Skin epidermis (tissue), 12 donors: ENCODE results near the gene SYK.

Experiments used
- H3K27ac ChIP-seq, 21 experiments: fragments of 200-600 bp; sonication (generic) in 11 of 21; one replicate each; pipeline ENCODE4 v1.5.0; 2020; ENCODE audit warnings: mild to moderate bottlenecking in 3 of 21, inconsistent platforms in 2 of 21, moderate library complexity in 2 of 21
- H3K4me3 ChIP-seq, 7 experiments: fragments of 200-600 bp; sonication (generic) in 2 of 7; one replicate each; pipeline ENCODE4 v1.5.0; 2020; ENCODE audit warnings: inconsistent platforms in 2 of 7, mild to moderate bottlenecking in 2 of 7, moderate library complexity in 1 of 7

Gene SYK

DNA sequence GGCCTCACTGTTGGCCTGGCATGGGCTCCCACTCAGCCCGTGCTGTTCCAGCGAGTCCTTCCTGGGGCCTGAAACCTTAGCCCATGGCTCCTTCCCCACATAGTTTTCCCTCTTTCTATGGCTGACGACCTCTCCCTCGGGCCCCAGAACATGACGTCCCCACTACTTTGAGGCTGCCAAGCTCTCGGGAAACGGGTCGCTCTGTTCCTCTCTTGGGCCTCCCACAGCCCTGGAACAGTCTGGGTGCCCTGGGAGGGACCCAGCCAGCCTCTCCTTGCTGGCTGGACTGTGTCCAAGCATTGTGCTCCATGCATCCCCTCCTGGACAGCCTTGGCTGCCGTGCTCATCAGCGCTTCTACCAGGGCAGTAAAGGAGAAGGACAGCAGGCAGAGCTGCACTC, 118.3 kb downstream of the SYK start:
- H3K4me3 ChIP-seq: no peak overlapping the region
- H3K27ac ChIP-seq: peak overlapping the region in 3 of 21 experiments; percentile 3 to 54 (median 11)

- H3K4me3 ChIP-seq: no peak overlapping the region
- peak overlapping the region in 3 of 21 experiments; percentile 15 to 37 (median 34) for H3K27ac ChIP-seq
Measured at GRCh38 chr9:90921104-90921503, 119.5 kb downstream of the SYK start.

DNA sequence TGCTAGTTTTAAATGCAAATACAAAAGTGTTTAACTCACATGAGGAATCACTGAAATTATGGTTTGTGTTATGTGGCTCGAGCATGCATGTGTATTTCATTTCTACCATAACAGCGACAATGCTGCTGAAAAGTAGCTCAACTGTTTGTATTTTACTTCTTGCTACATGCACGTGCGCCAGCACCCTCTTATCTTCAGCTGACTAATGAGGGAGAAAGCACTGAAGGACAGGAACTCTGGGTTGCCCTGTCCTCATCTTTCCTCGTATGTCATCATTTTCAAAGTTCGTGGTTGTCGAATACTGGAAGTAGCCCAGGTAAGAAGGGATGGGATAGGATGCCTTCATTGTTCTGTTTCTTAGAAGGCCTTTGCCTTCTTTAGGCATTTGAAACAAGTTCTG, 120.3 kb downstream of the SYK start:
- Histone ChIP-seq H3K4me3 (no peak overlapping the region), H3K27ac (no peak overlapping the region)

DNA sequence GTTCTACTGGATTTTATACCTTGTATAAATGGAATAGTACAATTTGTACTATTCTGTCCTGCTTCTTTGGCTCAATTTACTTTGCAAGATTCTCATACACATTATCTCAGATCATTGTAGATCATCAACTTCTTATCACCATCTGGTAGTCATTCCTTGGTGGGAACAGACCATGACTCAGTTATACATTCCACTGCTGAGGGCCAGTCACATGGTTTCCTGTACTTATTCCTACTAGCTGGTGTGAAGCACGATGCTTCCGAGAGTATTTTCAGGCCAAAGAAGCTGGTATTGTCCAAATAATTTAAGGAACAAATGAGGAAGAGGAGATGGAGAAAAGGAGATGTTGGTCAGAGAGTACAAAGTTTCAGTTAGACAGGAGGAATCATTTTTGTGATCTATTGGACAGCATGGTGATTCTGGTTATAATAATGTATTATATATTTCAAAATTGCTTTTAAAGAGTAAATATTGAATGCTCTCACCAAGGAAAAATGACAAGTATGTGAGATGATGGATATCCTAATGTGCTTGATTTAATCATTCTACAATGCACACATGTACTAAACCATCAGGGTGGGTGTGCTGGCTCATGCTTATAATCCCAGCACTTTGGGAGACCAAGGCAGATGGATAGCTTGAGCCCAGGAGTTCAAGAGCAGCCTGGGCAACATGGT, 124.1 kb downstream of the SYK start:
- H3K4me3 ChIP-seq: no peak overlapping the region
- peak overlapping the region in 1 of 21 experiments; percentile 50 for H3K27ac ChIP-seq

GRCh38 chr9:90926936-90927335, 125.3 kb downstream of the SYK start:
- peak overlapping the region in 1 of 21 experiments; percentile 50 for H3K27ac ChIP-seq

GRCh38 chr9:90927496-90927895, 125.9 kb downstream of the SYK start:
- H3K4me3 ChIP-seq: no peak overlapping the region
- no peak overlapping the region for H3K27ac ChIP-seq

More at GRCh38 chr9:90926936-90927335, 125.3 kb downstream of the SYK start:
- no peak overlapping the region for H3K4me3 ChIP-seq

GRCh38 chr9:90929626-90930025, 128.0 kb downstream of the SYK start:
- no peak overlapping the region for H3K4me3 ChIP-seq
- H3K27ac ChIP-seq: no peak overlapping the region

DNA sequence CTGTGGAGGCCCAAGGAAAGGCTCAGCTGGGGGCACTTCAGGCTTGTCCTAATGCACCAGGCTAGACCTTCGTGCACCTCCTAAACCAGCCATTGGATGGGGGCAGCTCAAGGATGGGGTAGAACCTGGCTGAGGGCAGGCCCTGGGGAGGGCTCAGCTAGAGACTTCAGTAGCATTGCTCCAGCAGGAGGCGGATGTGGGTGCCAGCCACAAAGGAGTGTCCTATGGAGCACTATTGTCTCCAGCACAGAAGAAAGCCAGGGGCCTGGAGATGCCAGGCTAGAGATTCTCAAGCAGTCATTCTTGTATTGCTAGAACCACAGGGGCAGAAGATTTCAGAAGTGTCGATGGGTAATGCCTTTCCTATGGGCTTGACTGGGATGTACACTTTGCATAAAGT, 131.8 kb downstream of the SYK start:
- H3K27ac ChIP-seq: no peak overlapping the region
- no peak overlapping the region for H3K4me3 ChIP-seq

- no peak overlapping the region for H3K27ac ChIP-seq
- H3K4me3 ChIP-seq: no peak overlapping the region
Measured at GRCh38 chr9:90939351-90939750, 137.7 kb downstream of the SYK start.

DNA sequence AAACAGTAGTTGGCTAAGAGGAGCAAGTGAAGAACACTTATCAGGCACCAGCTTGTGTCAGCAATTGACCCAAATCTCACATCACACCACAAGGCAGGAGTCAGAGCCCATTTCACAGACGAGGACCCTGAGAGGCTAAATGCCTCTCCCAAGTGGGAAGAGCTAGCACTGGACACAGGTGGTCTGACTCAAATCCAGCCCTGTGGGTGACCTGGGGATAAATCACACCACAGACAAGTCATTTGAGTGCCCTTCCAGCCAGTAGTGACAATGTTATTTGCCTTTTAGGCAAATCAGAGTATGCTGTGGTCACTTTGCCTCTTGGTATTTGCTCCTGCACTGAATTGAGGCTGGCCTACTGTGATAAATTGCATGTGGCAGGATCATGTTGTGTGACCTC, 138.7 kb downstream of the SYK start:
- no peak overlapping the region for H3K27ac ChIP-seq
- no peak overlapping the region for H3K4me3 ChIP-seq

GRCh38 chr9:90941661-90942060, 140.0 kb downstream of the SYK start:
- Histone ChIP-seq H3K27ac (peak overlapping the region in 1 of 21 experiments; percentile 71), H3K4me3 (no peak overlapping the region)

- peak overlapping the region in 1 of 21 experiments; percentile 71 for H3K27ac ChIP-seq
- no peak overlapping the region for H3K4me3 ChIP-seq
Measured at GRCh38 chr9:90942555-90942954, 140.9 kb downstream of the SYK start.

DNA sequence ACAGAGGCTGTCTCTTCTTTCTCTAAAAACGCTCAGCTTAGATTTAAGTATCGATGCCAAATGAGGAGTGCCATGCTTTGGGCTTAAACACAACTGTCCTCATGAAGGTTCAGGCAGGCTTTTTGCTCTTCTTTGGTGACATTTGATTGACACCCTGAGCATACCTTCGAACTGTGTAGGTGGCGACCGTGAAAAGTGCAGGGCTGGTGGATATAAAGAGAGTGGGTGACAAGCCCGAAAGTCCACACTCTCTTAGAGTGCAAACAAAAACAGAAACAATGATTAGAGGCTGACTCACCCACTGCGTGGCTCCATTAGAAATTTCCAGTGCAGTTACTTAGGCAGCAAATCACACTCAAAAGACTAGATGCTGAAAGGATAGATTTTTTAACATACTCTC, 141.7 kb downstream of the SYK start:
- H3K4me3 ChIP-seq: no peak overlapping the region
- peak overlapping the region in 3 of 21 experiments; percentile 25 to 71 (median 31) for H3K27ac ChIP-seq

DNA sequence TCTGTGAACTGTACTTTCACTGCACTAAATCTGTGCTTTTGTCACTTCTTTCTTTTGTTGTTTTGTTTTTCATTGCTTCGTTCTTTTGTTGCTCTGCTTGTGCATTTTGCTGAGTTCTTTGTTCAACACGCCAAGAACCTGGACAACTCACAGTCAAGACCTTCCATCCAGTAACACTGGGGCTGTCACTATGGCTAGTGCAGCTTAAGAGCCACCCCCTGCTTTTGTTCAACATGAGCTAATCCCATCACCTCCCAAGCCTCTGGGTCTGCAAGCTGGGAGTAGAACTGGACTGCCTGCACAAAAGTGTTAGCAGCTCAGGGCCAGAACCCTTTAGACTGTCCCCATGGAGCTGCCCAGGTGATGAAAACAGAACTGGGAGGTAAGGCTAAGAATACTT, 143.7 kb downstream of the SYK start:
- Histone ChIP-seq H3K27ac (no peak overlapping the region), H3K4me3 (no peak overlapping the region)

DNA sequence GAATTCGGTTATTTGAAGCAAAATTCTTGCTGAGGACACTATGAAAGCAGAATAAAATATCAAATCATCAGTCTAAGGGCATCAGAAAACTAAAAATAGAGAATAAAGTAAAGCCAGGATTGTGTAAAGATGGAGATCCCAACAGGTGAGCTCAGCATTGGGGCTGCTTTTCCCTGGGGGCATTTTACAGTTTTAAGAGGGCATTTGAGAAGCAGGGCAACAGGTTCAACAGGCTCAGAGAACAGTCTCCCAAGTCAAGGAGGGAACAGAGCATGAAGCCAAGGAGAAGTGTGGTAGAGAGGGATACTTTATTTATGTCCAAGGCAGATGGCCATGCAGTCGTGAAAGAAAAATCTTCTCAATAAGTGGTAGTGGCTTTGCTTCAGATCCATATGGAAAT, 145.4 kb downstream of the SYK start:
- Histone ChIP-seq H3K4me3 (no peak overlapping the region), H3K27ac (peak overlapping the region in 1 of 21 experiments; percentile 39)
